Keratinocyte (primary cell): ENCODE data around the gene TASOR. TPM values are rescaled to one million over a fixed set of nuclear protein-coding genes. Genes with fewer than 3 reads are reported as not detected.
A peak's percentile ranks its signal among the peaks of the same experiment; 100 is the strongest.
"Not testable (repeated sequence)": the region's sequence is repeated elsewhere in the genome, so short reads cannot be mapped to it uniquely, and the experiment has no call there.

Experiments
- DNase-seq: peaks from one replicate; pipeline ENCODE4 v3.0.0-alpha.2; 2011; ENCODE audit warnings: low read depth, missing footprints, low spot score
- FAIRE-seq: peaks from 2 replicates; lab custom pipeline; 2011; peaks lifted over from hg19 to GRCh38; lab: Jason Lieb, UNC
- H2AFZ ChIP-seq: 2 replicates; pipeline ENCODE4 v1.6.0; 2012; ENCODE audit warnings: low read length, control low read depth, inconsistent platforms; ENCODE audit not compliant: control insufficient read depth
- H3K27ac ChIP-seq: 2 replicates; pipeline ENCODE4 v1.5.1; 2011; ENCODE audit warnings: low read length; ENCODE audit not compliant: control insufficient read depth, insufficient read depth
- H3K27me3 ChIP-seq: 3 replicates; pipeline ENCODE4 v1.6.0; 2011; ENCODE audit warnings: low read length; ENCODE audit not compliant: control insufficient read depth, insufficient read depth; ENCODE audit errors: extremely low read depth
- H3K36me3 ChIP-seq, 2 experiments: 2 replicates in 1 of 2; 3 replicates in 1 of 2; pipeline ENCODE4 v1.5.1; 2011; ENCODE audit warnings: low read length in 2 of 2, mild to moderate bottlenecking in 1 of 2; ENCODE audit not compliant: control insufficient read depth in 2 of 2, insufficient read depth in 2 of 2; ENCODE audit errors: extremely low read depth in 1 of 2
- H3K4me1 ChIP-seq: 3 replicates; pipeline ENCODE4 v1.5.1; 2011; ENCODE audit warnings: low read length; ENCODE audit not compliant: control insufficient read depth, insufficient read depth; ENCODE audit errors: extremely low read depth
- H3K4me2 ChIP-seq: 3 replicates; pipeline ENCODE4 v1.6.0; 2011; ENCODE audit warnings: low read depth, low read length; ENCODE audit not compliant: control insufficient read depth, insufficient read depth; ENCODE audit errors: extremely low read depth
- H3K4me3 ChIP-seq, 3 experiments: fragments of 200-600 bp in 1 of 3; sonication (generic) in 1 of 3; 2 replicates in 2 of 3; 3 replicates in 1 of 3; pipeline ENCODE4 v1.5.1; 2011 to 2016; ENCODE audit warnings: low read length in 3 of 3, mild to moderate bottlenecking in 3 of 3, control low read depth in 2 of 3, inconsistent platforms in 1 of 3, low read depth in 1 of 3, mixed read lengths in 1 of 3, mixed run types in 1 of 3, moderate library complexity in 1 of 3; ENCODE audit not compliant: control insufficient read depth in 2 of 3, insufficient read depth in 2 of 3; ENCODE audit errors: extremely low read depth in 1 of 3
- H3K79me2 ChIP-seq: 2 replicates; pipeline ENCODE4 v1.6.0; 2012; ENCODE audit warnings: low read length; ENCODE audit not compliant: control insufficient read depth, insufficient read depth
- H3K9ac ChIP-seq: 3 replicates; pipeline ENCODE4 v1.6.0; 2011; ENCODE audit warnings: low read length; ENCODE audit not compliant: control insufficient read depth, insufficient read depth; ENCODE audit errors: extremely low read depth
- H3K9me1 ChIP-seq: 3 replicates; pipeline ENCODE4 v1.6.0; 2011; ENCODE audit warnings: low read length; ENCODE audit not compliant: control insufficient read depth, insufficient read depth; ENCODE audit errors: extremely low read depth
- H3K9me3 ChIP-seq: 2 replicates; pipeline ENCODE4 v1.5.1; 2012; ENCODE audit warnings: low read depth, low read length; ENCODE audit not compliant: control insufficient read depth
- H4K20me1 ChIP-seq: 3 replicates; pipeline ENCODE4 v1.6.0; 2011; ENCODE audit warnings: low read length; ENCODE audit not compliant: control insufficient read depth, insufficient read depth; ENCODE audit errors: extremely low read depth
- EZH2 ChIP-seq: IDR thresholded peaks from one replicate; pipeline ENCODE4 v1.6.1; 2012; ENCODE audit warnings: inconsistent platforms, mild to moderate bottlenecking, low read length, moderate library complexity
- dilution Hi-C: fragments of 300-500 bp; cut with MboI; formaldehyde crosslinking; loops from one replicate; pipeline ENCODE4 v1.7.0; 2020; ENCODE audit warnings: low sequenced_read_pairs; ENCODE audit not compliant: extremely low pct_ligation_motif_present
- polyA plus RNA-seq, 5 experiments: library from polyadenylated mRNA; depleted of rRNA in 3 of 5; stranded (reverse) in 3 of 5; stranded (forward) in 1 of 5; unstranded in 1 of 5; fragments of >200 nt; gene quantifications; 1 replicate in 1 of 5; 2 replicates in 3 of 5; 3 replicates in 1 of 5; pipeline versions ENCODE4 v1.2.1 to v1.2.3, GENCODE V29; 2011 to 2012; ENCODE audit warnings: missing spikeins in 2 of 5, low read depth in 1 of 5, low replicate concordance in 1 of 5
- TF ChIP-seq, protein P1 (sequence below), 3 experiments: IDR thresholded peaks in 1 of 3; conservative IDR thresholded peaks in 1 of 3; optimal IDR thresholded peaks in 1 of 3; 2 replicates in 2 of 3; 3 replicates in 1 of 3; pipeline versions ENCODE3 to v1.5.1; 2011; ENCODE audit warnings: low read length in 3 of 3, mild to moderate bottlenecking in 3 of 3, moderate library complexity in 2 of 3, control low read depth in 1 of 3, inconsistent platforms in 1 of 3; ENCODE audit not compliant: insufficient read depth in 2 of 3; ENCODE audit errors: extremely low read depth in 1 of 3

Gene TASOR
- polyA plus RNA-seq, 1 donor (not counting 4 experiments of a cell fraction or from before 2014, with no cell fraction given), result 38.6 TPM

DNA sequence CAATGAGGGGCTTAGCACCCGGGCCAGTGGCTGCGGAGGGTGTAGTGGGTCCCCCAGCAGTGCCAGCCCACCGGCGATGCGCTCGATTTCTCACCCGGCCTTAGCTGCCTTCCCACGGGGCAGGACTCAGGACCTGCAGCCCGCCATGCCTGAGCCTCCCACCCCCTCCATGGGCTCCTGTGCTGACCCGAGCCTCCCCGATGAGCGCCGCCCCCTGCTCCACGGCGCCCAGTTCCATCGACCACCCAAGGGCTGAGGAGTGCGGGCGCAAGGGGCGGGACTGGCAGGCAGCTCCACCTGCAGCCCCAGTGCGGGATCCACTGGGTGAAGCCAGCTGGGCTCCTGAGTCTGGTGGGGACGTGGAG, 8.9 kb upstream of the TASOR start:
- H3K27ac ChIP-seq, H4K20me1 ChIP-seq, DNase-seq, dilution Hi-C loops, H2AFZ ChIP-seq, H3K79me2 ChIP-seq, H3K36me3 ChIP-seq, H3K9me1 ChIP-seq, H3K27me3 ChIP-seq, H3K4me3 ChIP-seq, FAIRE-seq, H3K9ac ChIP-seq, H3K4me2 ChIP-seq, H3K9me3 ChIP-seq: not testable (repeated sequence)
- H3K4me1 ChIP-seq, result peaks cover 13% of the 10 kb centered on the region

DNA sequence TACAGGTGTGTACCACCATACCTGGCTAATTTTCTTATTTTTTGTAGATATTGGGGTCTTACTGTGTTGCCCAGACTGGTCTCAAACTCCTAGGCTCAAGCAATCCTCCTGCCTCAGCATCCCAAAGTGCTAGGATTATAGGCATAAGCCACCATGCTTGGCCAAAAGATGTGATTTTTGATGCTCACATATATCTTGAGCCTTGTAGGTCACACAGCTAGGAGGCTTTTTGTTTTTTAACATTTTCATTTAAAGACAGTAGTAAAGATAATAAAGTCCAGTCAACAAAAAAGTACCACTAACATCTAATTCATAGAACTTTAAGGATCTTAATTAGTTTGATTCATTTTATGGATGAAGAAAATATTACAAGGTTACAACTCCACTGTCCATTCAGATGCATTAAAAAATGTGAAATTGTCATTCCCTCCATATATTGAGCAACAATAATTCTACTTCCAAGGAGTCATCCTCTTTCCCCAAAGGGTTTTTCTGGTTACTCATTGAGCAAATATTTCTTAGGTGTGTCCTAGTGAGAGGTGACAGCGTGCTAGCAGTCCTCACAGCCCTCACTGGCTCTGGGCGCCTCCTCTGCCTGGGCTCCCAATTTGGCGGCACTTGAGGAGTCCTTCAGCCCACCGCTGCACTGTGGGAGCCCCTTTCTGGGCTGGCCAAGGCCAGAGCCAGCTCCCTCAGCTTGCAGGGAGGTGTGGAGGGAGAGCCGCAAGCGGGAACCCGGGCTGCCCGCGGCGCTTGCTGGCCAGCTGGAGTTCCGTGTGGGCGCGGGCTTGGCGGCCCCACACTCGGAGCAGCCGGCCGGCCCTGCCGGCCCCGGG, 8.3 kb upstream of the TASOR start:
- no peaks in the 10 kb centered on the region for H3K36me3 ChIP-seq
- dilution Hi-C loops, result no loop called here
- H3K4me3 ChIP-seq, result no peak overlapping the region
- peak overlapping the region; percentile 71 for H3K27ac ChIP-seq
- DNase-seq (no peak), FAIRE-seq (peak; percentile 64)
- peak overlapping the region; percentile 60 for H3K4me2 ChIP-seq
- no peak overlapping the region for H3K9ac ChIP-seq
- H2AFZ ChIP-seq, result no peak overlapping the region
- H3K9me3 ChIP-seq, result no peaks in the 10 kb centered on the region
- H3K79me2 ChIP-seq, result no peaks in the 10 kb centered on the region
- no peaks in the 10 kb centered on the region for H3K27me3 ChIP-seq
- no peaks in the 10 kb centered on the region for H3K9me1 ChIP-seq
- H4K20me1 ChIP-seq, result no peaks in the 10 kb centered on the region
- TF ChIP-seq, protein P1, sequence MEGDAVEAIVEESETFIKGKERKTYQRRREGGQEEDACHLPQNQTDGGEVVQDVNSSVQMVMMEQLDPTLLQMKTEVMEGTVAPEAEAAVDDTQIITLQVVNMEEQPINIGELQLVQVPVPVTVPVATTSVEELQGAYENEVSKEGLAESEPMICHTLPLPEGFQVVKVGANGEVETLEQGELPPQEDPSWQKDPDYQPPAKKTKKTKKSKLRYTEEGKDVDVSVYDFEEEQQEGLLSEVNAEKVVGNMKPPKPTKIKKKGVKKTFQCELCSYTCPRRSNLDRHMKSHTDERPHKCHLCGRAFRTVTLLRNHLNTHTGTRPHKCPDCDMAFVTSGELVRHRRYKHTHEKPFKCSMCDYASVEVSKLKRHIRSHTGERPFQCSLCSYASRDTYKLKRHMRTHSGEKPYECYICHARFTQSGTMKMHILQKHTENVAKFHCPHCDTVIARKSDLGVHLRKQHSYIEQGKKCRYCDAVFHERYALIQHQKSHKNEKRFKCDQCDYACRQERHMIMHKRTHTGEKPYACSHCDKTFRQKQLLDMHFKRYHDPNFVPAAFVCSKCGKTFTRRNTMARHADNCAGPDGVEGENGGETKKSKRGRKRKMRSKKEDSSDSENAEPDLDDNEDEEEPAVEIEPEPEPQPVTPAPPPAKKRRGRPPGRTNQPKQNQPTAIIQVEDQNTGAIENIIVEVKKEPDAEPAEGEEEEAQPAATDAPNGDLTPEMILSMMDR (optimal IDR thresholded peaks at IDR 0.05 in 1 of 3, IDR thresholded peaks at IDR 0.05 in 1 of 3, conservative IDR thresholded peaks at IDR 0.05 in 1 of 3; ENCODE audit: extremely low read depth in 1 of 3, insufficient read depth in 2 of 3, low read length in 3 of 3), result no peak
- TF ChIP-seq EZH2, result no peak
- peaks cover 13% of the 10 kb centered on the region for H3K4me1 ChIP-seq
